DLD1 (cell line): ENCODE data around the gene PEX3.

Source experiments
- in situ Hi-C: cut with HindIII; loops from 2 replicates; pipeline ENCODE4 v1.10.0; 2017; ENCODE audit warnings: low sequenced_read_pairs

Gene PEX3

GRCh38 chr6:143536866-143537691, 86.5 kb downstream of the PEX3 start:
- in situ Hi-C loops, result no loop called here

- in situ Hi-C loops, result no loop called here
Observed at GRCh38 chr6:143538374-143538773, 87.8 kb downstream of the PEX3 start.

DNA sequence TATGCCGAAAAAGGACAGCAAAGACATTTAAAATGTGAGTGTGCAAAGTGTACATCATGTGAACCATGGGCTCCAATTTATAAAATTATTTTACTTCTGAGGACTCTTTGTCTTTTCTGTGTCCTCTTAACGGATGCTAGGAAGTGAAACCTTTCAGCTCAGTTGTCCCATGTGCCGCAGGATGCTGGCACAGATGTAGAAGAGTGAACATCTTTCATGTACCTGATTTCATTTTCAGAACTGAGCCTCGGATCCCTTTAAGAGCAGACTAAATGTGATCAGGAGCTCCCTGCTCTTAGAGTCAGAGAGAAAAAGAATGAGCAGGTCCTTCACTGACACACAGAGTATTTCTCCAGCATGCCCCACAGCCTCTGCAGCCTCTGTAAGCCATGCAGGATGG, 88.5 kb downstream of the PEX3 start:
- in situ Hi-C loops, result no loop called here

DNA sequence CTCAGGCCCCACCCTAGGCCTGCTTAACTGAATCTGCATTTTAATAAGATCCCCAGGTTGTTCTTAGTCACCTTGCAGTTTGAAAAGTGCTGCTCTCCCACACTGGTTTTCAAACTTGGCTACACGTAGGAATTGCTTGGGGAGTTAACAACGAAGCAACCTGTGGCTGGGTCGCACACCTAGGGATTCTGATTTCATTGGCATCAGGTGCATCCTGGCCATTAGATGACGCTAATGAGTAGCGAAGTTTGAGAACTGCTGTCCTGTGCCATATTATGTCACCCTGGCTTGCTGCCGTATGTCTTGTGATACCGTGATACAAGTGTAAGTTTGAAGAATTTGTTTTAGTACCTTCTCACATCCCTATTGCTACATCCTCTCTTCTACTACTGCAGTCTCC, 89.1 kb downstream of the PEX3 start:
- in situ Hi-C loops, result no loop called here

- in situ Hi-C loops, result no loop called here
Observed at GRCh38 chr6:143540192-143540591, 89.6 kb downstream of the PEX3 start.
